ENCODE data around the gene PCARE. TPM values are rescaled to one million over a fixed set of nuclear protein-coding genes. Genes with fewer than 3 reads are reported as not detected.

The PCARE gene
- total RNA-seq, 2 donors from 2014 or later, result 0.09 TPM; not detected in 1

- Histone ChIP-seq H3K4me1 (ENCODE audit: control insufficient read depth, insufficient read depth, low read length) (peaks cover 7% of the 10 kb centered on the region), H3K27ac (ENCODE audit: low read depth, low read length) (no peak overlapping the region), H3K9ac (ENCODE audit: extremely low read depth, low read length, poor library complexity, severe bottlenecking) (no peak overlapping the region), H3K9me3 (ENCODE audit: control insufficient read depth, low read length) (no peaks in the 10 kb centered on the region), H3K4me3 (ENCODE audit: low read length) (no peak overlapping the region), H3K36me3 (ENCODE audit: control insufficient read depth, insufficient read depth, low read length) (no peaks in the 10 kb centered on the region), H3K27me3 (ENCODE audit: control insufficient read depth, insufficient read depth, low read length, poor library complexity, severe bottlenecking) (no peaks in the 10 kb centered on the region)
- H3K4me3 Mint-ChIP-seq, result no peak overlapping the region
- TF ChIP-seq, protein P1, sequence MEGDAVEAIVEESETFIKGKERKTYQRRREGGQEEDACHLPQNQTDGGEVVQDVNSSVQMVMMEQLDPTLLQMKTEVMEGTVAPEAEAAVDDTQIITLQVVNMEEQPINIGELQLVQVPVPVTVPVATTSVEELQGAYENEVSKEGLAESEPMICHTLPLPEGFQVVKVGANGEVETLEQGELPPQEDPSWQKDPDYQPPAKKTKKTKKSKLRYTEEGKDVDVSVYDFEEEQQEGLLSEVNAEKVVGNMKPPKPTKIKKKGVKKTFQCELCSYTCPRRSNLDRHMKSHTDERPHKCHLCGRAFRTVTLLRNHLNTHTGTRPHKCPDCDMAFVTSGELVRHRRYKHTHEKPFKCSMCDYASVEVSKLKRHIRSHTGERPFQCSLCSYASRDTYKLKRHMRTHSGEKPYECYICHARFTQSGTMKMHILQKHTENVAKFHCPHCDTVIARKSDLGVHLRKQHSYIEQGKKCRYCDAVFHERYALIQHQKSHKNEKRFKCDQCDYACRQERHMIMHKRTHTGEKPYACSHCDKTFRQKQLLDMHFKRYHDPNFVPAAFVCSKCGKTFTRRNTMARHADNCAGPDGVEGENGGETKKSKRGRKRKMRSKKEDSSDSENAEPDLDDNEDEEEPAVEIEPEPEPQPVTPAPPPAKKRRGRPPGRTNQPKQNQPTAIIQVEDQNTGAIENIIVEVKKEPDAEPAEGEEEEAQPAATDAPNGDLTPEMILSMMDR (conservative IDR thresholded peaks at IDR 0.05), result no peak
- H3K36me3 Mint-ChIP-seq (ENCODE audit: low read depth), result peaks cover 15% of the 10 kb centered on the region
- DNase-seq, result no peak
- H3K4me1 Mint-ChIP-seq, result peaks cover 27% of the 10 kb centered on the region
- no peak overlapping the region for H3K27ac Mint-ChIP-seq
- 89 to 95% methylated on average over 12 to 17 of the region's 17 CpGs for WGBS, 2 experiments (ENCODE audit: insufficient coverage in 1 of 2, insufficient read length in 1 of 2)
- no peaks in the 10 kb centered on the region for H3K27me3 Mint-ChIP-seq (ENCODE audit: insufficient read depth)
- peaks cover 2% of the 10 kb centered on the region for H3K9me3 Mint-ChIP-seq
These were observed 39.1 kb downstream of the PCARE start for GRCh38 chr2:29035016-29035745.

DNA sequence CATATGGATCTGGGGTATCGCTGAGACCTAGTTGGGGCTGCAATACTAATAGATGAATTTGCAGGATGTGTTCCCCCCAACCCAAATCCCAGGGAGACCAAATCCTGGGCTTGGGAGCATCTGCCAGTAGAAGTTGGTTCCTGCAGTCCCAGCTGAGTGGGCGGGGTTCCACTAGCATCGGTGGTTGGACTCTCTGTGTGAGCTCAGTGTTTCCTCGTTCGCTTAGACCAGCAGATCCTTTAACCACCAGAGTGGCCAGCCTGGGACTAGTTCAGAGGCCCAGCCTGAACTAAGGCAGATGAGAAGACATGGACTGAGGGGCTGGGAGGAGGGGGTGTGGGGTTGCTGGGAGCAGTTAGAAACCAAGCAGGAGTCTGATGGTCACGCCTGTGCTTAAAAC lies 40.7 kb downstream of the PCARE start:
- H3K27me3 ChIP-seq (ENCODE audit: control insufficient read depth, insufficient read depth, low read length, poor library complexity, severe bottlenecking), result no peaks in the 10 kb centered on the region
- no peak overlapping the region for H3K27ac ChIP-seq (ENCODE audit: low read depth, low read length)
- 83 to 92% methylated on average over 1 to 6 of the region's 6 CpGs for WGBS, 2 experiments (ENCODE audit: insufficient coverage in 1 of 2, insufficient read length in 1 of 2)
- TF ChIP-seq, protein P1 (conservative IDR thresholded peaks at IDR 0.05), result no peak
- H3K4me1 ChIP-seq (ENCODE audit: control insufficient read depth, insufficient read depth, low read length), result peaks cover 7% of the 10 kb centered on the region
- H3K36me3 Mint-ChIP-seq (ENCODE audit: low read depth), result peaks cover 15% of the 10 kb centered on the region
- no peak for DNase-seq
- H3K4me3 Mint-ChIP-seq, result no peak overlapping the region
- no peak overlapping the region for H3K4me3 ChIP-seq (ENCODE audit: low read length)
- no peaks in the 10 kb centered on the region for H3K9me3 ChIP-seq (ENCODE audit: control insufficient read depth, low read length)
- H3K9me3 Mint-ChIP-seq, result peaks cover 2% of the 10 kb centered on the region
- H3K9ac ChIP-seq (ENCODE audit: extremely low read depth, low read length, poor library complexity, severe bottlenecking), result no peak overlapping the region
- H3K4me1 Mint-ChIP-seq, result peaks cover 17% of the 10 kb centered on the region
- no peaks in the 10 kb centered on the region for H3K27me3 Mint-ChIP-seq (ENCODE audit: insufficient read depth)
- H3K27ac Mint-ChIP-seq, result peak overlapping the region; percentile 91
- no peaks in the 10 kb centered on the region for H3K36me3 ChIP-seq (ENCODE audit: control insufficient read depth, insufficient read depth, low read length)

GRCh38 chr2:29033172-29033571 lies 41.2 kb downstream of the PCARE start:
- Mint-ChIP-seq H3K4me3 (peak overlapping the region; percentile 4), H3K9me3 (peaks cover 2% of the 10 kb centered on the region), H3K4me1 (peaks cover 17% of the 10 kb centered on the region), H3K27me3 (ENCODE audit: insufficient read depth) (no peaks in the 10 kb centered on the region), H3K36me3 (ENCODE audit: low read depth) (peaks cover 15% of the 10 kb centered on the region), H3K27ac (peak overlapping the region; percentile 91)
- Histone ChIP-seq H3K27ac (ENCODE audit: low read depth, low read length) (no peak overlapping the region), H3K4me1 (ENCODE audit: control insufficient read depth, insufficient read depth, low read length) (peaks cover 7% of the 10 kb centered on the region), H3K27me3 (ENCODE audit: control insufficient read depth, insufficient read depth, low read length, poor library complexity, severe bottlenecking) (no peaks in the 10 kb centered on the region), H3K4me3 (ENCODE audit: low read length) (no peak overlapping the region), H3K9me3 (ENCODE audit: control insufficient read depth, low read length) (no peaks in the 10 kb centered on the region), H3K9ac (ENCODE audit: extremely low read depth, low read length, poor library complexity, severe bottlenecking) (no peak overlapping the region), H3K36me3 (ENCODE audit: control insufficient read depth, insufficient read depth, low read length) (no peaks in the 10 kb centered on the region)
- WGBS, 2 experiments (ENCODE audit: insufficient coverage in 1 of 2, insufficient read length in 1 of 2), result 74% methylated on average over 2 of the region's 2 CpGs; no CpG with 5 or more reads in 1 of the 2 experiments
- DNase-seq, result peak; percentile 78
- TF ChIP-seq, protein P1 (conservative IDR thresholded peaks at IDR 0.05), result no peak

Data from endodermal cell (in vitro differentiated cells).